Activated T-helper 1 cell treated with anti-CD3 and anti-CD28 coated beads, Interleukin-12 subunit alpha, Interleukin-12 subunit beta, Interleukin-2, Interleukin-4 antibody, amounts not matched to agents 30 ng/mL and 10 ng/mL and 1 ng/mL, durations not matched to agents 14 hours and 24 hours and 36 hours (primary cell): ENCODE measurements around the gene LMBR1. TPM values are rescaled to one million over a fixed set of nuclear protein-coding genes. Genes with fewer than 3 reads are reported as not detected.
A peak's percentile ranks its signal among the peaks of the same experiment; 100 is the strongest.

Source experiments
- DNase-seq: peaks from one replicate; pipeline ENCODE4 v3.0.0; 2021; ENCODE audit warnings: low spot score
- H3K27ac Mint-ChIP-seq: one replicate; pipeline ENCODE4 v1.8.0; 2021; ENCODE audit warnings: mild to moderate bottlenecking, mixed read lengths
- H3K27me3 Mint-ChIP-seq: one replicate; pipeline ENCODE4 v1.8.0; 2022; ENCODE audit warnings: mild to moderate bottlenecking, moderate library complexity, mixed read lengths; ENCODE audit not compliant: insufficient read depth
- H3K36me3 Mint-ChIP-seq: one replicate; pipeline ENCODE4 v1.8.0; 2021; ENCODE audit warnings: low read depth, mixed read lengths
- H3K4me1 Mint-ChIP-seq: one replicate; pipeline ENCODE4 v1.8.0; 2021; ENCODE audit warnings: low read depth, mixed read lengths
- H3K4me3 Mint-ChIP-seq: one replicate; pipeline ENCODE4 v1.8.0; 2021; ENCODE audit warnings: mild to moderate bottlenecking, moderate library complexity, mixed read lengths
- H3K9me3 Mint-ChIP-seq: one replicate; pipeline ENCODE4 v1.8.0; 2021; ENCODE audit warnings: mixed read lengths
- intact Hi-C: fragments of 100-400 bp; cut with micrococcal nuclease; formaldehyde crosslinking; loops from one replicate; pipeline ENCODE4 v1.15.1; 2024
- total RNA-seq: library from RNA; stranded (reverse); gene quantifications from 2 replicates; pipeline ENCODE4 v1.2.3, GENCODE V29; 2022

Gene LMBR1
- total RNA-seq, 1 donor from 2014 or later = 55.5 TPM

- H3K4me1 Mint-ChIP-seq = peaks cover 57% of the 10 kb centered on the region
- H3K9me3 Mint-ChIP-seq = peaks cover 3% of the 10 kb centered on the region
- peaks cover 15% of the 10 kb centered on the region for H3K36me3 Mint-ChIP-seq
- intact Hi-C loops = loop anchor here (2.0 to 10.0 kb wide), 3 partner anchors 40 to 178 kb away; partner anchors contain the start of gene LMBR1
- peak overlapping the region; percentile 96 for H3K27ac Mint-ChIP-seq
- H3K27me3 Mint-ChIP-seq = no peaks in the 10 kb centered on the region
- no peak overlapping the region for H3K4me3 Mint-ChIP-seq
- no peak for DNase-seq
Measured at GRCh38 chr7:156776527-156776926, 116.5 kb downstream of the LMBR1 start.

DNA sequence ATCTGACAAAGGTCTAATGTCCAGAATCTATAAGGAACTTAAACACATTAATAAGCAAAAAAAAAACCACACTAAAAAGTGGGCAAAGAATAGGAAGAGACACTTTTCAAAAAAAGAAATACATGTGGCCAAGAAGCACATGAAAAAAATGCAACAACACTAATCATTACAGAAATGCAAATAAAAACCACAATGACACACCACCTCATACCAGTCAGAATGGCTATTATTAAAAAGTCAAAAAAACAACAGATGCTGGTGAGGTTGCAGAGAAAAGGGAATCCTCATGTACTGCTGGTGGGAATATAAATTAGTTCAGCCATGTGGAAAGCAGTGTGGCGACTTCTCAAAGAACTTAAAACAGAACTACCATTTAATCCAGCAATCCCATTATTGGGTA lies 119.0 kb downstream of the LMBR1 start:
- Mint-ChIP-seq H3K9me3 (peaks cover 3% of the 10 kb centered on the region), H3K27ac (no peak overlapping the region), H3K4me3 (no peak overlapping the region), H3K27me3 (no peaks in the 10 kb centered on the region), H3K36me3 (peaks cover 16% of the 10 kb centered on the region), H3K4me1 (peaks cover 53% of the 10 kb centered on the region)
- DNase-seq = no peak
- intact Hi-C loops = loop anchor here (10.0 kb wide), 1 partner anchor 181 kb away; no protein-coding TSS in a partner anchor

DNA sequence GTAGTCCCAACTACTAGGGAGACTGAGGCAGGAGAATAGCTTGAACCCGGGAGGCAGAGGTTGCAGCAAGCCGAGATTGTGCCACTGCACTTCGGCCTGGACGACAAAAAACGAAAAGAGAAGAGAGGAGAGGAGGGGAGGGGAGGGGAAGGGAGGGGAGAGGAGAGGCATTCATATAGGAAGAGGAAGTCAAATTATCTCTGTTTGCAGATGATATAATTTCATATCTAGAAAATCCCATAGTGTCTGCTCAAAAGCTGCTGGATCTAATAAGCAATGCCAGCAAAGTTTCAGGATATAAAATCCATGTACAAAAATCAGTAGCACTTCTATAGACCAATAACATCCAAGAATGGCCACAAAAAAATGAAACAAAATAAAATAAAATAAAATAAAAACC lies 120.3 kb downstream of the LMBR1 start:
- H3K4me1 Mint-ChIP-seq = peaks cover 43% of the 10 kb centered on the region

DNA sequence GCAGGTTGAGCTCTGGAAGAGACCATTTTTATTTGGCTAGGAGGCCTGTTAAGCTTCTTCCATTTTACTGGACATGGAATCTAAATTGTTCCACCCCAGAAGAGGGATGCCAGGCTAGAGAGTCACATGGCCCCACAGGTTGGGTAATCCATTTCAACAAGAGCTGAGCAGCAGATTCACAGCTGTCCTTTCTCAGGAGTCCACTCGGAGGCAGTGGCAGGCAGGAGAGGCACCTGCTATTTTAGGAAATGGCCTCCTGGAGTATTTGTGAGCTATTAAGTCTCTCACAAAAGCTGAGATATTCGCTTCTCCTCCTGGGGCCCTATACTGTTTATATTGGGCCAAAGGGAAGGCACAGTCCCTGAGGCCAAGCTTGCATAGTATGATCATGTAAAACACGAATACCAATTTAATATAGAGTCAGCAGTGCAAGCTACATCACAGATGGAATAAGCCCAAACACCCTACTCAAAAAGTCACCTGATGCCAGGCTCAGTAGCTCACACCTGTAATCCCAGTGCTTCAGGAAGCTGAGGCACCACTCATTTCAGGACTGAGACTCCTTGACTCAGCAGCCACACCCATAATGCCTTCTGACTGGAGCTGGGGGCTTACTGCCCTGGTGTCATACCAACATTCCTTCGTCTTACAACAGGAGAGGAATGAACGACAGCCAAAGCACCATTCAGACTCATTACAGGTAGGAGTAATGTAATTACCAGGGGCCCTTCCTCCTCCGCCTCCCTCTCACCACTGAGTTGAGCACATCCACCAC lies 124.1 kb downstream of the LMBR1 start:
- H3K9me3 Mint-ChIP-seq = no peaks in the 10 kb centered on the region
- intact Hi-C loops = loop anchor here (1.0 kb wide), 1 partner anchor 8 kb away; no protein-coding TSS in a partner anchor
- H3K27ac Mint-ChIP-seq = no peak overlapping the region
- no peaks in the 10 kb centered on the region for H3K27me3 Mint-ChIP-seq
- H3K4me1 Mint-ChIP-seq = peaks cover 22% of the 10 kb centered on the region
- no peak for DNase-seq
- peaks cover 8% of the 10 kb centered on the region for H3K36me3 Mint-ChIP-seq
- H3K4me3 Mint-ChIP-seq = no peak overlapping the region

More for the DNA sequence above, 120.3 kb downstream of the LMBR1 start:
- Mint-ChIP-seq H3K4me3 (no peak overlapping the region), H3K27me3 (no peaks in the 10 kb centered on the region), H3K27ac (no peak overlapping the region), H3K36me3 (peaks cover 16% of the 10 kb centered on the region), H3K9me3 (peaks cover 3% of the 10 kb centered on the region)
- DNase-seq = no peak
- intact Hi-C loops = loop anchor here (10.0 kb wide), 1 partner anchor 182 kb away; no protein-coding TSS in a partner anchor

GRCh38 chr7:156766666-156767065 lies 126.3 kb downstream of the LMBR1 start:
- H3K27ac Mint-ChIP-seq = no peak overlapping the region
- peaks cover 9% of the 10 kb centered on the region for H3K36me3 Mint-ChIP-seq
- peaks cover 16% of the 10 kb centered on the region for H3K4me1 Mint-ChIP-seq
- intact Hi-C loops = no loop called here
- H3K27me3 Mint-ChIP-seq = no peaks in the 10 kb centered on the region
- no peak for DNase-seq
- no peaks in the 10 kb centered on the region for H3K9me3 Mint-ChIP-seq
- H3K4me3 Mint-ChIP-seq = no peak overlapping the region

GRCh38 chr7:156765901-156766656 lies 126.9 kb downstream of the LMBR1 start:
- no peak for DNase-seq
- Mint-ChIP-seq H3K36me3 (peaks cover 5% of the 10 kb centered on the region), H3K4me3 (no peak overlapping the region), H3K27me3 (no peaks in the 10 kb centered on the region), H3K4me1 (peaks cover 10% of the 10 kb centered on the region), H3K27ac (no peak overlapping the region), H3K9me3 (no peaks in the 10 kb centered on the region)
- intact Hi-C loops = no loop called here

GRCh38 chr7:156764766-156765165 lies 128.2 kb downstream of the LMBR1 start:
- no peak overlapping the region for H3K27ac Mint-ChIP-seq
- intact Hi-C loops = no loop called here
- no peak for DNase-seq
- peaks cover 14% of the 10 kb centered on the region for H3K36me3 Mint-ChIP-seq
- H3K4me3 Mint-ChIP-seq = no peak overlapping the region
- H3K9me3 Mint-ChIP-seq = peaks cover 6% of the 10 kb centered on the region
- H3K27me3 Mint-ChIP-seq = no peaks in the 10 kb centered on the region
- peaks cover 9% of the 10 kb centered on the region for H3K4me1 Mint-ChIP-seq

- H3K27me3 Mint-ChIP-seq = no peaks in the 10 kb centered on the region
- no peak overlapping the region for H3K27ac Mint-ChIP-seq
- peaks cover 2% of the 10 kb centered on the region for H3K4me1 Mint-ChIP-seq
- intact Hi-C loops = no loop called here
- peaks cover 17% of the 10 kb centered on the region for H3K36me3 Mint-ChIP-seq
- no peak for DNase-seq
- H3K4me3 Mint-ChIP-seq = no peak overlapping the region
- peaks cover 8% of the 10 kb centered on the region for H3K9me3 Mint-ChIP-seq
Measured at GRCh38 chr7:156764016-156764669, 128.8 kb downstream of the LMBR1 start.

GRCh38 chr7:156759579-156760202 lies 133.3 kb downstream of the LMBR1 start:
- intact Hi-C loops = loop anchor here (10.0 kb wide), 1 partner anchor 735 kb away; no protein-coding TSS in a partner anchor
- Mint-ChIP-seq H3K4me1 (peaks cover 5% of the 10 kb centered on the region), H3K4me3 (no peak overlapping the region), H3K27me3 (no peaks in the 10 kb centered on the region), H3K36me3 (peaks cover 27% of the 10 kb centered on the region), H3K27ac (no peak overlapping the region), H3K9me3 (peaks cover 8% of the 10 kb centered on the region)
- DNase-seq = no peak

DNA sequence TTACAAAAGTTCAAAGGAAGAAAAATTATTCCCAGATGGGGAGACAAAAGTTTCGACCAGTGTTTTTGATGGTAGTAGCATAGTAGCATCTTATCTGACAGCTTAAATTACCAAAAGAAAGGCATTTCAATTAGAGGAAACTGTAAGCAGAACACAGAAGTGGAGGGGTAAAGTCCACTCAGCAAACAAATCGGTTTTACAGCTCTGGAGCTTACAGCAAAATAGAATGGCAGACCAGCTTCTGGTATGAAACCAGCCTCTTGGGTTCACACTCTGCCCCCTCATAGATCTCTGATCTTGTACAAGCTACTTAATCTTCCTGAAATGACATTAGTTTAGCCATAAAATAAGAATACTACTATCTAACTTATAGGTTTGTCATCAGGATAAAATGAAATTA lies 133.8 kb downstream of the LMBR1 start:
- intact Hi-C loops = loop anchor here (10.0 kb wide), 1 partner anchor 736 kb away; no protein-coding TSS in a partner anchor
- no peak for DNase-seq
- H3K36me3 Mint-ChIP-seq = peaks cover 27% of the 10 kb centered on the region
- peaks cover 8% of the 10 kb centered on the region for H3K9me3 Mint-ChIP-seq
- no peaks in the 10 kb centered on the region for H3K27me3 Mint-ChIP-seq
- H3K27ac Mint-ChIP-seq = no peak overlapping the region
- no peak overlapping the region for H3K4me3 Mint-ChIP-seq
- H3K4me1 Mint-ChIP-seq = peaks cover 6% of the 10 kb centered on the region

DNA sequence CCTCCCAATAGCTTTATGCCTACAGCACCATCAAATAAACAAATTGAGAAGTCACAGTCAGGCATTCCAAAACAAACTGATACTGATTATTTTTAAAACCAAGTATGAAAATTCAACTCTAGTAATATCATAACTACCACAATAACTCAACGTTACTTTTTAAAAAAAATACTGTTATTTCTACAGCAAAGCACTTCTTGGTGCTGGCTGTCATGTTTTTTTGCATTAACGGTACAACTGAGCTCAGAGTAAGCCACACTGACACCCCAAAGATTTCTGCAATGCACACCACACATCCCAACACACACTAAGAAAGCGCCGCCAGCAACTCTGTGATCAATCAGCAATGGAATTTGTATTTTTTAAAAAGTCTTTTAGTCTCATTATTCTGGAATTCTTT lies 138.8 kb downstream of the LMBR1 start:
- no peak overlapping the region for H3K4me3 Mint-ChIP-seq
- no peak for DNase-seq
- H3K9me3 Mint-ChIP-seq = no peaks in the 10 kb centered on the region
- intact Hi-C loops = loop anchor here (5.0 to 10.0 kb wide), 3 partner anchors 741 to 1547 kb away; no protein-coding TSS in a partner anchor
- peak overlapping the region; percentile 64 for H3K27ac Mint-ChIP-seq
- H3K4me1 Mint-ChIP-seq = peaks cover 7% of the 10 kb centered on the region
- H3K36me3 Mint-ChIP-seq = peaks cover 15% of the 10 kb centered on the region
- no peaks in the 10 kb centered on the region for H3K27me3 Mint-ChIP-seq

- Mint-ChIP-seq H3K4me3 (no peak overlapping the region), H3K4me1 (peaks cover 11% of the 10 kb centered on the region), H3K27ac (peak overlapping the region; percentile 64), H3K9me3 (no peaks in the 10 kb centered on the region), H3K27me3 (no peaks in the 10 kb centered on the region), H3K36me3 (peaks cover 16% of the 10 kb centered on the region)
- intact Hi-C loops = loop anchor here (5.0 to 10.0 kb wide), 3 partner anchors 741 to 1546 kb away; no protein-coding TSS in a partner anchor
- no peak for DNase-seq
Measured at GRCh38 chr7:156753630-156754029, 139.4 kb downstream of the LMBR1 start.
